Motor neuron (in vitro differentiated cells): ENCODE measurements around the gene NFATC4. TPM values are rescaled to one million over a fixed set of nuclear protein-coding genes. Genes with fewer than 3 reads are reported as not detected.
"Not testable (repeated sequence)": the region's sequence is repeated elsewhere in the genome, so short reads cannot be mapped to it uniquely, and the experiment has no call there.

ENCODE experiments used
- ATAC-seq, 8 experiments: fragments of 200-7000 bp; cut with Tn5 transposase; replicated peaks in 6 of 8; 2 replicates each; pipeline ENCODE4 v1.8.0; 2021; ENCODE audit warnings: mild to moderate bottlenecking in 8 of 8, moderate library complexity in 8 of 8
- H3K27ac ChIP-seq, 2 donors: fragments of 250-450 bp; sonication (Bioruptor Pico); 2 replicates each; pipeline ENCODE4 v1.9.0; 2021; ENCODE audit warnings: antibody characterized with exemption in 2 of 2, mild to moderate bottlenecking in 2 of 2, moderate library complexity in 1 of 2
- H3K4me1 ChIP-seq, 2 donors: fragments of 250-450 bp; sonication (Bioruptor Pico); replicated peaks in 1 of 2; 2 replicates each; pipeline ENCODE4 v1.6.1; 2021; ENCODE audit warnings: antibody characterized with exemption in 2 of 2, mild to moderate bottlenecking in 2 of 2, moderate library complexity in 1 of 2
- H3K4me3 ChIP-seq, 5 donors: fragments of 250-450 bp; sonication (Bioruptor Pico); 2 replicates each; pipeline ENCODE4 v1.9.0; 2021; ENCODE audit warnings: antibody characterized with exemption in 5 of 5, mild to moderate bottlenecking in 5 of 5, moderate library complexity in 4 of 5
- WGBS, 10 experiments: fragments of 450-650 bp; shearing (Covaris generic); methylation state at CpG; one replicate each; pipeline ENCODE4 v1.0.0; 2022; 5-methylcytosine and 5-hydroxymethylcytosine counted together
- in situ Hi-C, 9 experiments: fragments of 400-800 bp; cut with MboI; loops; one replicate each; pipeline ENCODE4 v1.15.0; 2021; ENCODE audit warnings: low sequenced_read_pairs in 9 of 9, low pct_unique_long_range_greater_than_20kb in 2 of 9; ENCODE audit not compliant: unreplicated experiment in 9 of 9
- total RNA-seq, 8 experiments: library from RNA; unstranded; fragments of 300-600 nt; gene quantifications; 2 replicates each; pipeline versions ENCODE4 v1.2.3 to v1.2.4, GENCODE V29; 2022

Gene NFATC4
- total RNA-seq, 8 experiments from 2014 or later = 5.1 to 345 (median 13.4) TPM

DNA sequence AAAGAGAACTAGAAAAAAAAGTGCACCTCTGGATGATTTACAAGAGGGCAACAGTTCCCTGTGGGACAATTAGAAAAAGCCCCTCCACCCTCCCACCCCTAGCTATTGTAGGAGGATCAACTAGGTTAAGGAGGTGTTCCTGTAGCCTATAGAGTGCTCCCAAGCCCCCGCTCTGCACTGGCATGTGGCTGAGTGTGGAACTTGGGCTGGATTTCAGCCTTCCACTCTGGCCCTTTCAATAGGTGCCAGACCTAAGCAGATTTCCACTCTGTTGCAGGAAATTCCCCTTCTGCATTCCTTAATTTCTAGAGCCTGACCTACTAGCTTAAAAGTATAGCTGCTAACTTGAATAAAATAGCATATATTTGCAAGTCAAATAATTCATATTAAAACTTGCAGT is 2.8 kb downstream of the NFATC4 start:
- H3K27ac ChIP-seq = no peak overlapping the region
- H3K4me3 ChIP-seq = no peak overlapping the region
- peak in 1 of 8 experiments; percentile 2 for ATAC-seq
- WGBS, 10 experiments = 0 to 100% methylated on average over 1 of the region's 1 CpG; no CpG with 5 or more reads in 8 of the 10 experiments
- H3K4me1 ChIP-seq = peaks cover 9 to 10% of the 10 kb centered on the region in 2 donors
- in situ Hi-C loops = no loop called here

DNA sequence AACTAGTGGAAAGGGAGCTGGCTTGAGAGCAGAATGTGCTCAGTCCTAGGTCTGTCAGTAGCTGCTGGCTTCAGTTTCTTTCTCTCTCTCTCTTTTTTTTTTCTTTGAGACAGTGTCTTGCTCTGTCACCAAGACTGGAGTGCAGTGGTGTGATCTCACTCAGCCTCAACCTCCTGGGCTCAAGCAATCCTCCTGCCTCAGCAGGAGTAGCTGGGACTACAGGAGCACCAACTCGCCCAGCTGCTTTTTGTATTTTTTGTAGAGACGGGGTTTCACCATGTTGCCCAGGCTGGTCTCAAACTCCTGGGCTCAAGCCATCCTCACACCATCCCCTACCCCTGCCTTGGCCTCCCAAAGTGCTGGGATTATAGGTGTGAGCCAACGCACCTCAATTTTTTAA is 3.6 kb downstream of the NFATC4 start:
- in situ Hi-C loops, H3K4me3 ChIP-seq, H3K4me1 ChIP-seq, H3K27ac ChIP-seq, ATAC-seq: not testable (repeated sequence)
- WGBS, 10 experiments = 80 to 100% (median 93%) methylated on average over 1 to 2 of the region's 3 CpGs; no CpG with 5 or more reads in 5 of the 10 experiments

DNA sequence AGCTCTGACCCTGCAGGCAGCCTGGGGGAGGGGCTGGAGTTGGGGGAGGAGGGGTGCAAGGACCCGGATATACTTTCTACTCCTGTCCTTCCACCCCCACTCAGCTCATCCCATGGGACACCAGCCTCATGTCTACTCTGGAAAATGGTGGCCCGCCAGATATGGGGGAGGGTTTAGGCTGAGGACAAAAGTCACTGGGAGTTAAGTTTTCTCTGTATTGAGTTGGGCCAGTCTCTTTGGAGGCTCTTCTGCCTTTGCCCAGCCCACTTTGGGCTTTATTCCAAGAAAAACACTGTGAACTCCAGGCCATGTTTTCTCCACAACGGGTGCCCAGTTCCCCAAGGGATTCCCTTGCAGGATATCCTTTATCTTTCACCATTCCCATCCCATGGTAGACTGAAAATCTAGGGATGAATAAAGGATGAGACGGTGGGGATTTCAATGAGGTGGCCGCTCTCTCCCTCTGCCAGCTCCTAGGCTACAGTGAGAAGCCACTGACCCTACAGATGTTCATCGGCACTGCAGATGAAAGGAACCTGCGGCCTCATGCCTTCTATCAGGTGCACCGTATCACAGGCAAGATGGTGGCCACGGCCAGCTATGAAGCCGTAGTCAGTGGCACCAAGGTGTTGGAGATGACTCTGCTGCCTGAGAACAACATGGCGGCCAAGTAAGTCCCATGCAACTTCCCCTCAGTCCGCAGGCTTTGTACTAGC is 4.9 kb downstream of the NFATC4 start:
- 52 to 100% (median 80%) methylated on average over 1 to 8 of the region's 12 CpGs; no CpG with 5 or more reads in 1 of the 10 experiments for WGBS, 10 experiments
- in situ Hi-C loops = no loop called here
- H3K4me3 ChIP-seq = no peak overlapping the region
- H3K27ac ChIP-seq = no peak overlapping the region
- peaks cover 5 to 9% of the 10 kb centered on the region in 2 donors for H3K4me1 ChIP-seq
- ATAC-seq = no peak

DNA sequence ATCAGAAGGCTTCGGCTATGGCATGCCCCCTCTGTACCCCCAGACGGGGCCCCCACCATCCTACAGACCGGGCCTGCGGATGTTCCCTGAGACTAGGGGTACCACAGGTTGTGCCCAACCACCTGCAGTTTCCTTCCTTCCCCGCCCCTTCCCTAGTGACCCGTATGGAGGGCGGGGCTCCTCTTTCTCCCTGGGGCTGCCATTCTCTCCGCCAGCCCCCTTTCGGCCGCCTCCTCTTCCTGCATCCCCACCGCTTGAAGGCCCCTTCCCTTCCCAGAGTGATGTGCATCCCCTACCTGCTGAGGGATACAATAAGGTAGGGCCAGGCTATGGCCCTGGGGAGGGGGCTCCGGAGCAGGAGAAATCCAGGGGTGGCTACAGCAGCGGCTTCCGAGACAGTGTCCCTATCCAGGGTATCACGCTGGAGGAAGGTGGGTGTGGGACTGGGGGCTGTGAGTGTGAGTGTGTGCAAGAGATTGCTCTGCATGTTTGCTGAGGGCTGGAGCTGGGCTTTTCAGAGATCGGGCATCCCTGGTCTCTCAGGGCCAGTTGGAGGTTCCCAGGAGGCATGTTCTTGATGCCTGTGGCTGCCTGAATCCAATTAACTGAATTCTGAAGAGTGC is 8.6 kb downstream of the NFATC4 start:
- Histone ChIP-seq H3K4me1 (no peaks in the 10 kb centered on the region), H3K27ac (no peak overlapping the region), H3K4me3 (no peak overlapping the region)
- ATAC-seq = no peak
- in situ Hi-C loops = no loop called here
- 42 to 100% methylated on average over 2 to 3 of the region's 16 CpGs; no CpG with 5 or more reads in 8 of the 10 experiments for WGBS, 10 experiments

DNA sequence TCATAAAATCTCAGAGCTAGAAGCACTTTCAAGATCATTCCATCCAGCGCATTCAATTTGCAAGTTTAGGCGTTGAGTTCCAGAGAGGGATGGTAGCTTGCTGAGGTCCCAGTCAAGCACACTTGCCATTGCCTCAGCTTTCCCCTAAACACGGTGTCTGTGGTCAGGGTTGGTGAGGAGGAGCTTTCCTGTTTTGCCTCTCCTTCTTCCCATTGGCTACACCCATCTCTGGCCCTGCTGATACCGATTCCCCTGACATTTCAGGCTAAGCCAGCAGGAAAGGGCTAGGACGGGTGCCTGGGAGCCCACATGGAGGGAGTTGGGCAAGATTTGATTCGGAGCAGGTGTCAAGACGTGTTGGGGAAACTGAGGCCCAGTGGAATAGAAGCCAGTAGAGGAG is 9.1 kb downstream of the NFATC4 start:
- Histone ChIP-seq H3K27ac (no peak overlapping the region), H3K4me1 (no peaks in the 10 kb centered on the region), H3K4me3 (no peak overlapping the region)
- peak in 2 of 8 experiments; percentile 4 for ATAC-seq
- in situ Hi-C loops = no loop called here
- WGBS, 10 experiments = 0 to 80% (median 40%) methylated on average over 1 of the region's 7 CpGs; no CpG with 5 or more reads in 5 of the 10 experiments

DNA sequence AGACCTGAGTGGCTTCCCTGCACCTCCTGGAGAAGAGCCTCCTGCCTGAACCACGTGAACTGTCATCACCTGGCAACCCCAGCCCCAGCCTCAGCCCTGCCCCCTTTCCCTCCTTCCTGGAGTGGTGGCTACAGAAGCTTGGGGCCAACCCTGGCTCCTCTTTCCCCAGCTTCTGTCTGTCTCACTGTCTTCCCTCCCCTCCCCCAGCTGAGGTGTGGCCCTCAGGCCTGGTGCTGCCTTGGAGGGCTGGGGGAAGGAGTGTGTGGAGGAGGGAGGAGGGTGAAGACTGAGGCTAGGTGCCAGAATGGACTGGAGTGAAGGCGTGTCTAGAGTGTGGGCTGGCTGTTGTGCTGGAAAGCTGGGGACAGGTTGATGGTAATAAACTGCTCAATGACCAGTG is 9.7 kb downstream of the NFATC4 start:
- WGBS, 10 experiments = no CpG with 5 or more reads among the region's 2 CpGs
- peak in 7 of 8 experiments; percentile 13 to 80 (median 42) for ATAC-seq
- Histone ChIP-seq H3K4me3 (no peak overlapping the region), H3K27ac (no peak overlapping the region), H3K4me1 (no peaks in the 10 kb centered on the region)
- in situ Hi-C loops = no loop called here

DNA sequence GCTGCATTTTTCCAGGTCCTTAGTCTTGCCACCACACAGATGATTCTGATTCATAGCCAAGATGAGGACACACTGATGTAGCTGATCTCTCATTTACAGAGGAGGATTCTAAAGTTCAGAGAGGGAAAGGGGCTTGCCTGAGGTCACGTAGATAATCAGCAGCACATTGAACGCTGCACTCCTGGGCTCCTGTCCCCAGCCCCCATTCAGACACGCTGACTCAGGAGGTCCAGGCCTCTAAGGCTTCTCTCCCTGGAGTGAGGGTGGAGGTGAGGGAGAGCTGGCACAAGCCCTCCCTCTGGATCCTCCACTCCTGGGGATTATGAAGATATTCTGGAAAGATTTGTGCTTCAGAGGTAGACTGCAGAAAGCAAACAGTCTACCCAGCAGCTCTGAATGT is 10.3 kb downstream of the NFATC4 start:
- Histone ChIP-seq H3K4me1 (no peaks in the 10 kb centered on the region), H3K4me3 (no peak overlapping the region), H3K27ac (no peak overlapping the region)
- in situ Hi-C loops = no loop called here
- WGBS, 10 experiments = 29 to 80% (median 80%) methylated on average over 1 of the region's 3 CpGs; no CpG with 5 or more reads in 7 of the 10 experiments
- ATAC-seq = no peak

DNA sequence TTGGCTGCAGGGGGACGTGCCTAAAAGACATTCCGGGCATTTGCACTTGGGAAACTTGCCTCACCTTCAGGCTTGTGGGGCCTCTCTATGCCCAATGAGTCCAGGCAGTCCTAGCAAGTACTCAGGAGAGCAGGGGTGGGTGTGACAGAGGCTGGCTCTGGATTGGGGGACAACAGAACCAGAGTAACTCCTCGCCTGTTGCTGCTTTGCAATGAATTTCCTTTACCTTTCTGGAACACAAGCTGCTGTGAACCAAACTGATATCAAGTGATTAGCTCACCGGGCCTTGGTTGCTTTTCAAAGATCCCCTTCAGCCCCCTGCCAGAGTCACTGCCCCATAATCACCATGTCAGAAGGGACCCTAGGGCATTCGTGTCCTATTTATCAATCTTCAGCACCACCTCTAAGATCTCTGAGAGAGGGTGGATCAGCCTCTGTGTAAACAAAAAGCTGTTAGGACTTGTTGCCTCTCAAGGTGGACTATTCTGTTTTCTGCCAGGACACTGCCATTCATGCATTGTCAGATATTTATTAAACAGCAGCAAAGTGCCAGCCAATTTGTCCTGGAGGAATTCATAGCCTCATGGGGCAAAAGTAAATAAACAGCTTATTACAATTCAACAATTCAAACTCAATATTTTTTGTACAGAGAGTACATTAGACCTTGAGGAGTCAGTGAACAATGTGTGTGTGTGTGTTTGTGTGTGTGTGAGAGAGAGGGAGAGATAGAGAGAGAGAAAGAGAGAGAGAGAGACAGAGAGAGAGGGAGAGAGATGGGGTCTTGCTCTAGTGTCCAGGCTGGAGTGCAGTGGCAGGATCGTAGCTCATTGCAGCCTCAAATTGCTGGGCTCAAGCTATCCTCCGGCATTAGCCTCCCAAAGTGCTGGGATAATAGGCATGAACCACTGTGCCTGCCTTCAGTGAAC is 11.3 kb downstream of the NFATC4 start:
- Histone ChIP-seq H3K4me1 (no peaks in the 10 kb centered on the region), H3K27ac (no peak overlapping the region), H3K4me3 (no peak overlapping the region)
- in situ Hi-C loops = no loop called here
- WGBS, 10 experiments = 57 to 100% (median 75%) methylated on average over 1 to 5 of the region's 7 CpGs; no CpG with 5 or more reads in 1 of the 10 experiments
- ATAC-seq = no peak

DNA sequence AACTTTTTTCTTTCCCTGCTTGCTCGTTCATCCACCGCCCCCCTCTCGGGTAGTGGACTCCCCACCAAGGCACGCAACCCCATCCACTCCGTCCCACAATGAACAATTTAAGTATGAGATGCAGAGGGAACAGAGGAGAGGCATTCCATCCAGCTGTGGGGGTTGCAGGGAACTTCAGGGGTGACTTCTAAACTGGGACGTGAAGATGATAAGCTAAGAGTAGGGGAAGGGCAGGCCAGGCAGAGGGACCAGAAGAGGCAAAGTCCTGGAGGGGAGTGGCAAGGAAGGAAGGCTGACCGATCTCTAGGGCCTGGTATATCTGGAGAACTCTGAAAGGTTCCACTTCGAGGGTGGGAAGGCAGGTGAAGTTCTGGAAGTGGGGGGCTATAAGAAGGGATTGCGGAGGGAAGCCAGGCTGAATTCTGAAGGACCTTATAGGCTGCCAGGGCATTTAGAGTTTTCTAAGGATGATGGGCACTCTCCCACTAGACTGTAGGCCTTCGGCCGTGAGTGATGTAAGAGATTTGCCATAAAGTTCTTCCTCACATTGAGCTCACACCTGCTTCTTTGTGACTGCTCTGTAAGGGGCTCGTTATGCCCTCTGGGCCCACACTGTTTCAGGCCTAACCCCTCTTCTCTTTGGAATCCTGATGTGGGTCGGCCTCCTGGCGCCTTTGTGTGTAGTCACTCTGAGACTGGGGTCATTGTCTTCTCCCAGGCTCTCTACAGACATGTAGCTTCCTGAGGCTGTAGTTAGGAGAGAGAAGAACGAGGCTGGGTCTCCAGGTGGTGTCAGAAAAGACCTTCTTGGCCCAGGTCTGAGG is 12.1 kb downstream of the NFATC4 start:
- Histone ChIP-seq H3K4me1 (no peaks in the 10 kb centered on the region), H3K27ac (no peak overlapping the region), H3K4me3 (no peak overlapping the region)
- in situ Hi-C loops = no loop called here
- ATAC-seq = no peak
- 36 to 100% (median 73%) methylated on average over 1 to 7 of the region's 15 CpGs for WGBS, 10 experiments

DNA sequence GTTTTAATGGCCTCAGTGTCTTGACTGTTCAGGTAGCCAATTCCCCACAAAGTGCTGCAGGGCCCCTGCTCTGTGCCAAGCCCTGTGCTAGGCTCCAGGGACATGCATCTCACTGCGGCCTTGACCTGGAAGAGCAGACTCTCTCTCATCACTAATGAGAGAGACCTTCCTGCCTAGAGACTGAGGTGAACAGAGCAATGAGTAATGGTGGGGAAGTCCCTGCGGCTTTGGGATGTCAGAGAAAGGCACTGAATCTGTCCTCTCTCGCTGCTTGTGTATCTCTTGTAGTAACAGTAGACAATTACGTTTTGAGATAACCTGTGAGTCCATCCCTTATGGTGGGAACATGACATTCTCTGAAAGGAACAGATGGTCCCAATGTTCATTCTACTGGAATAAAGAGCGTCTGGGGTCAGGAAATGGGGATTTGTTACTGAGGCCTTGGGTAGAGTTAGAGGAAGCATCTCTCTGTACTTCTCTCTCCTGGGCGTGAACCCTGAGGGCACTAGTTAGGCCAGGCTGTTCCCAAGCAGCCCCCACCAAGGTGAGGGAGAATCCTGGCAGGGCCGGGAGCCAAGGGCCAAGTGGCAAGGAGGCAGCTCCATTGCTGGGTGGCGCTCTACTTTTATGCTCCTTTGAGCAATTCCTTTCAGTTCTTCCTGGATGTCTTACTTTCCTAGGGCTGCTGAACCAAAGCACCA is 13.5 kb downstream of the NFATC4 start:
- H3K4me3 ChIP-seq = no peak overlapping the region
- WGBS, 10 experiments = 63 to 100% (median 81%) methylated on average over 1 to 7 of the region's 8 CpGs; no CpG with 5 or more reads in 3 of the 10 experiments
- peak in 3 of 8 experiments; percentile 5 to 42 (median 31) for ATAC-seq
- in situ Hi-C loops = no loop called here
- H3K27ac ChIP-seq = no peak overlapping the region
- H3K4me1 ChIP-seq = no peaks in the 10 kb centered on the region

DNA sequence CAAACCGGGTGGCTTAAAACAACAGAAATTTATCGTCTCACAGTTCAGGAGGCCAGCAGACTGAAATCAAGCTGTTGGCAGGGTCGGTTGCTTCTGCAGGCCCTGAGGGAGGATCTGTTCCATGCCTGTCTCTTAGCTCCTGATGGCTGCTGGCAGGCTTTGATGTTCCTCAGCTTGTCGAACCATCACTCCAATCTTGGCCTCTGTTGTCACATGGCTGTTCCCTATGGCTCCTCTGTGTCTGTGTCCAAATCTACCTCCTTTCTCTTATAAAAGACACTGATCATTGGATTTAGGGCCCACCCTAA is 14.0 kb downstream of the NFATC4 start:
- no peaks in the 10 kb centered on the region for H3K4me1 ChIP-seq
- H3K4me3 ChIP-seq = no peak overlapping the region
- WGBS, 10 experiments = 10 to 96% (median 66%) methylated on average over 1 to 4 of the region's 4 CpGs; no CpG with 5 or more reads in 3 of the 10 experiments
- in situ Hi-C loops = no loop called here
- peak in 1 of 8 experiments; percentile 2 for ATAC-seq
- H3K27ac ChIP-seq = no peak overlapping the region

DNA sequence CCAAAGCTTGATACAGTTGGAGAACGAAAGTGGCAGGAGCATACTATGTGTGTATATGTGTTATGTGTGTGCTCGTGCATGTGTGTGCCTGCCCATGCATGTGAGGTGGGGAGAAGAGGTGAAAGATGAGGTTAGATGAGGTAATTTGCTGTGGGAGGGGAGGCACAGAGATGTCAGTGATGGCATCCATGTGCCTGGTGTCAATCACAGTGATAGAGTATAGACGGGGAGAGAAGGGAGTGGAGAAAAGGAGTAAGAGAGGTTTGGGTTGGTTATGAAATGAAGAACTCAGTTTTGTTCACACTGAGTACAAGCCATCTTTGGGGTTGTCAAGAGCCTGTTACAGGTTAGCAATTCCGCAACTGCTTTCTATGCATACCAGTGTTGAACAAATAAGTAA is 16.2 kb downstream of the NFATC4 start:
- in situ Hi-C loops = no loop called here
- no peak for ATAC-seq
- Histone ChIP-seq H3K4me1 (no peaks in the 10 kb centered on the region), H3K4me3 (no peak overlapping the region), H3K27ac (no peak overlapping the region)
- 66 to 92% (median 85%) methylated on average over 1 to 4 of the region's 4 CpGs; no CpG with 5 or more reads in 2 of the 10 experiments for WGBS, 10 experiments
